Keratinocyte (primary cell): Measurements from ENCODE around the gene GAN. TPM values are rescaled to one million over a fixed set of nuclear protein-coding genes. Genes with fewer than 3 reads are reported as not detected.

Source experiments
- DNase-seq: peaks from one replicate; pipeline ENCODE4 v3.0.0-alpha.2; 2011; ENCODE audit warnings: low read depth, missing footprints, low spot score
- FAIRE-seq: peaks from 2 replicates; lab custom pipeline; 2011; peaks lifted over from hg19 to GRCh38; lab: Jason Lieb, UNC
- H2AFZ ChIP-seq: 2 replicates; pipeline ENCODE4 v1.6.0; 2012; ENCODE audit warnings: low read length, control low read depth, inconsistent platforms; ENCODE audit not compliant: control insufficient read depth
- H3K27ac ChIP-seq: 2 replicates; pipeline ENCODE4 v1.5.1; 2011; ENCODE audit warnings: low read length; ENCODE audit not compliant: control insufficient read depth, insufficient read depth
- H3K27me3 ChIP-seq: 3 replicates; pipeline ENCODE4 v1.6.0; 2011; ENCODE audit warnings: low read length; ENCODE audit not compliant: control insufficient read depth, insufficient read depth; ENCODE audit errors: extremely low read depth
- H3K36me3 ChIP-seq, 2 experiments: 2 replicates in 1 of 2; 3 replicates in 1 of 2; pipeline ENCODE4 v1.5.1; 2011; ENCODE audit warnings: low read length in 2 of 2, mild to moderate bottlenecking in 1 of 2; ENCODE audit not compliant: control insufficient read depth in 2 of 2, insufficient read depth in 2 of 2; ENCODE audit errors: extremely low read depth in 1 of 2
- H3K4me1 ChIP-seq: 3 replicates; pipeline ENCODE4 v1.5.1; 2011; ENCODE audit warnings: low read length; ENCODE audit not compliant: control insufficient read depth, insufficient read depth; ENCODE audit errors: extremely low read depth
- H3K4me2 ChIP-seq: 3 replicates; pipeline ENCODE4 v1.6.0; 2011; ENCODE audit warnings: low read depth, low read length; ENCODE audit not compliant: control insufficient read depth, insufficient read depth; ENCODE audit errors: extremely low read depth
- H3K4me3 ChIP-seq, 3 experiments: fragments of 200-600 bp in 1 of 3; sonication (generic) in 1 of 3; 2 replicates in 2 of 3; 3 replicates in 1 of 3; pipeline ENCODE4 v1.5.1; 2011 to 2016; ENCODE audit warnings: low read length in 3 of 3, mild to moderate bottlenecking in 3 of 3, control low read depth in 2 of 3, inconsistent platforms in 1 of 3, low read depth in 1 of 3, mixed read lengths in 1 of 3, mixed run types in 1 of 3, moderate library complexity in 1 of 3; ENCODE audit not compliant: control insufficient read depth in 2 of 3, insufficient read depth in 2 of 3; ENCODE audit errors: extremely low read depth in 1 of 3
- H3K79me2 ChIP-seq: 2 replicates; pipeline ENCODE4 v1.6.0; 2012; ENCODE audit warnings: low read length; ENCODE audit not compliant: control insufficient read depth, insufficient read depth
- H3K9ac ChIP-seq: 3 replicates; pipeline ENCODE4 v1.6.0; 2011; ENCODE audit warnings: low read length; ENCODE audit not compliant: control insufficient read depth, insufficient read depth; ENCODE audit errors: extremely low read depth
- H3K9me1 ChIP-seq: 3 replicates; pipeline ENCODE4 v1.6.0; 2011; ENCODE audit warnings: low read length; ENCODE audit not compliant: control insufficient read depth, insufficient read depth; ENCODE audit errors: extremely low read depth
- H3K9me3 ChIP-seq: 2 replicates; pipeline ENCODE4 v1.5.1; 2012; ENCODE audit warnings: low read depth, low read length; ENCODE audit not compliant: control insufficient read depth
- H4K20me1 ChIP-seq: 3 replicates; pipeline ENCODE4 v1.6.0; 2011; ENCODE audit warnings: low read length; ENCODE audit not compliant: control insufficient read depth, insufficient read depth; ENCODE audit errors: extremely low read depth
- EZH2 ChIP-seq: IDR thresholded peaks from one replicate; pipeline ENCODE4 v1.6.1; 2012; ENCODE audit warnings: inconsistent platforms, mild to moderate bottlenecking, low read length, moderate library complexity
- dilution Hi-C: fragments of 300-500 bp; cut with MboI; formaldehyde crosslinking; loops from one replicate; pipeline ENCODE4 v1.7.0; 2020; ENCODE audit warnings: low sequenced_read_pairs; ENCODE audit not compliant: extremely low pct_ligation_motif_present
- polyA plus RNA-seq, 5 experiments: library from polyadenylated mRNA; depleted of rRNA in 3 of 5; stranded (reverse) in 3 of 5; stranded (forward) in 1 of 5; unstranded in 1 of 5; fragments of >200 nt; gene quantifications; 1 replicate in 1 of 5; 2 replicates in 3 of 5; 3 replicates in 1 of 5; pipeline versions ENCODE4 v1.2.1 to v1.2.3, GENCODE V29; 2011 to 2012; ENCODE audit warnings: missing spikeins in 2 of 5, low read depth in 1 of 5, low replicate concordance in 1 of 5
- TF ChIP-seq, protein P1 (sequence below), 3 experiments: IDR thresholded peaks in 1 of 3; conservative IDR thresholded peaks in 1 of 3; optimal IDR thresholded peaks in 1 of 3; 2 replicates in 2 of 3; 3 replicates in 1 of 3; pipeline versions ENCODE3 to v1.5.1; 2011; ENCODE audit warnings: low read length in 3 of 3, mild to moderate bottlenecking in 3 of 3, moderate library complexity in 2 of 3, control low read depth in 1 of 3, inconsistent platforms in 1 of 3; ENCODE audit not compliant: insufficient read depth in 2 of 3; ENCODE audit errors: extremely low read depth in 1 of 3

GAN gene
- polyA plus RNA-seq, 1 donor (not counting 4 experiments of a cell fraction or from before 2014, with no cell fraction given), result 6.5 TPM

DNA sequence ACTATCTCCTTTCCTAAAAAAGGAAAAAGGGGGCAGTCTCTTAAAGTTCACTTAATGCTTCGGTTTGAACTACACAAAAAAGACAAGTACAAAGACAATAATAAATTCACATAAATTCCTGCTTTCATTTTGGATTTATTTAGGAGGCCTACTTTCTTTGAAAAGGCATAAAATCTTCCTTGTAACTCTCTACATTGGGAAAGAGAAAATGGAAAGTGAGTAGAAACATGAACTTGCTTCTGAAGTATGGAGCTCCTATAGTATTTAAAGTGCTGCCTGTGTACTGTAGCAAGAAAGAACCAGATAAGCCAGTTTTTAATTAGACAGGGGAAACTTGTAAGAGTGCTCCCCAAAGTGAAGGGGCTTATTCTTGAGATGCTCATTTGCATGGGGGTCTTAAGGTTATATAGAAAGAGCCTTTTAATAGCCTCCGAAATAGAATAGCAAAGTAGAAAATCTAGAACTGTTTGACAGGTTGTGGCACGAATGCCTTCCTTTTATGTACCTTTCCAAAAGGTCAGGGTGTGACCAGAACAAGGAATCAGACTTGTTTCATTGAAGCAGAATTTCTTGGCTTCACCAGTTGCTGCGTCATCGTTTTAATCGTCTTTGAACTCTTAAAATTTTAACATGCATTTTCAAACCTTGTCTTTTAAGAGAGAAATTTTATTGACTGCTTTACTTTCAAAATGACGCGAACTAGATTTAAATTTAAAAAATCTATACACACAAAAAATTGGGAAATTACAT is 12.9 kb downstream of the GAN start:
- Histone ChIP-seq H2AFZ (no peak overlapping the region), H3K4me3 (peak overlapping the region in 2 of 3 experiments; percentile 20 to 30), H3K27ac (peak overlapping the region; percentile 19), H3K9ac (no peak overlapping the region), H3K4me1 (peaks cover 25% of the 10 kb centered on the region), H3K9me3 (no peaks in the 10 kb centered on the region), H4K20me1 (no peaks in the 10 kb centered on the region), H3K79me2 (peaks cover 63% of the 10 kb centered on the region), H3K27me3 (no peaks in the 10 kb centered on the region), H3K36me3 (peaks cover 0 to 3% of the 10 kb centered on the region in 2 experiments), H3K9me1 (no peaks in the 10 kb centered on the region), H3K4me2 (peak overlapping the region; percentile 74)
- TF ChIP-seq EZH2, result no peak
- TF ChIP-seq, protein P1, sequence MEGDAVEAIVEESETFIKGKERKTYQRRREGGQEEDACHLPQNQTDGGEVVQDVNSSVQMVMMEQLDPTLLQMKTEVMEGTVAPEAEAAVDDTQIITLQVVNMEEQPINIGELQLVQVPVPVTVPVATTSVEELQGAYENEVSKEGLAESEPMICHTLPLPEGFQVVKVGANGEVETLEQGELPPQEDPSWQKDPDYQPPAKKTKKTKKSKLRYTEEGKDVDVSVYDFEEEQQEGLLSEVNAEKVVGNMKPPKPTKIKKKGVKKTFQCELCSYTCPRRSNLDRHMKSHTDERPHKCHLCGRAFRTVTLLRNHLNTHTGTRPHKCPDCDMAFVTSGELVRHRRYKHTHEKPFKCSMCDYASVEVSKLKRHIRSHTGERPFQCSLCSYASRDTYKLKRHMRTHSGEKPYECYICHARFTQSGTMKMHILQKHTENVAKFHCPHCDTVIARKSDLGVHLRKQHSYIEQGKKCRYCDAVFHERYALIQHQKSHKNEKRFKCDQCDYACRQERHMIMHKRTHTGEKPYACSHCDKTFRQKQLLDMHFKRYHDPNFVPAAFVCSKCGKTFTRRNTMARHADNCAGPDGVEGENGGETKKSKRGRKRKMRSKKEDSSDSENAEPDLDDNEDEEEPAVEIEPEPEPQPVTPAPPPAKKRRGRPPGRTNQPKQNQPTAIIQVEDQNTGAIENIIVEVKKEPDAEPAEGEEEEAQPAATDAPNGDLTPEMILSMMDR (optimal IDR thresholded peaks at IDR 0.05 in 1 of 3, IDR thresholded peaks at IDR 0.05 in 1 of 3, conservative IDR thresholded peaks at IDR 0.05 in 1 of 3; ENCODE audit: extremely low read depth in 1 of 3, insufficient read depth in 2 of 3, low read length in 3 of 3), result no peak
- DNase-seq (no peak), FAIRE-seq (peak; percentile 85)
- dilution Hi-C loops, result no loop called here

DNA sequence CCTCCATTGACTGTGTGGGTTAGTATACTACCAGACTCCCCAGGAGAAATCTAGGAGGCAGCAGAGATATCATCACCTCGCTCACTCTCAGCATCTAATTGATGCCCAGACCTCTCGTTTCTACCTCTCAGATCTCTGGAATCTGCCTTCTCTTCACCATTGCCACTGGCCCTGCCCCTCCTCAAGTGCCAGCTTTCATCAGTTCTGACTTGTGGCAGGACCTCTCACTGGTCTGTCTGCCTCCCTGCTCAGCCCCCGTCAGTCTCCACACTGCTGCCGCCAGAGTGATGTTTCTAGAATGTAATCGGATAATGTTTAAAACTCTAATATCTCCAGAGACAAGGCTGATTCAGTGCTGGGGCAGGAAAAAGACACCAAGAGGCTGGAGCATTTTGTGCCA is 15.2 kb downstream of the GAN start:
- dilution Hi-C loops, result no loop called here
- Histone ChIP-seq H4K20me1 (no peaks in the 10 kb centered on the region), H3K27ac (no peak overlapping the region), H3K9ac (no peak overlapping the region), H3K27me3 (no peaks in the 10 kb centered on the region), H3K36me3 (peaks cover 0 to 2% of the 10 kb centered on the region in 2 experiments), H3K9me3 (no peaks in the 10 kb centered on the region), H3K4me1 (peaks cover 25% of the 10 kb centered on the region), H3K79me2 (peaks cover 51% of the 10 kb centered on the region), H3K4me3 (no peak overlapping the region), H3K4me2 (no peak overlapping the region), H2AFZ (no peak overlapping the region), H3K9me1 (no peaks in the 10 kb centered on the region)
- no peak for DNase-seq
- FAIRE-seq, result no peak
- TF ChIP-seq, protein P1 (optimal IDR thresholded peaks at IDR 0.05 in 1 of 3, IDR thresholded peaks at IDR 0.05 in 1 of 3, conservative IDR thresholded peaks at IDR 0.05 in 1 of 3; ENCODE audit: extremely low read depth in 1 of 3, insufficient read depth in 2 of 3, low read length in 3 of 3), result no peak
- TF ChIP-seq EZH2, result no peak
